Uterus (tissue), 4 donors: ENCODE data around the gene CCNYL1. TPM values are rescaled to one million over a fixed set of nuclear protein-coding genes. Genes with fewer than 3 reads are reported as not detected.
"Not testable (repeated sequence)": the region's sequence is repeated elsewhere in the genome, so short reads cannot be mapped to it uniquely, and the experiment has no call there.

ENCODE experiments used
- DNase-seq, 2 donors: peaks; one replicate each; pipeline ENCODE4 v3.0.0-alpha.2; 2019 to 2020
- H3K27ac ChIP-seq, 2 donors: fragments of 200-600 bp; sonication (generic); 1 replicate in 1 of 2; 2 replicates in 1 of 2; pipeline ENCODE4 v1.5.1; 2016 to 2018
- H3K27me3 ChIP-seq, 2 donors: fragments of 200-600 bp; sonication (generic); one replicate each; pipeline ENCODE4 v1.5.1; 2018 to 2019; ENCODE audit warnings: control low read depth in 1 of 2
- H3K36me3 ChIP-seq, 2 donors: fragments of 200-600 bp; sonication (generic); one replicate each; pipeline ENCODE4 v1.5.1; 2019; ENCODE audit warnings: control low read depth in 1 of 2
- H3K4me1 ChIP-seq, 2 donors: fragments of 200-600 bp; sonication (generic); one replicate each; pipeline ENCODE4 v1.5.1; 2018 to 2019; ENCODE audit warnings: control low read depth in 1 of 2
- H3K4me3 ChIP-seq, 2 donors: fragments of 200-600 bp; sonication (generic); 1 replicate in 1 of 2; 2 replicates in 1 of 2; pipeline ENCODE4 v1.5.1; 2018 to 2019; ENCODE audit warnings: mild to moderate bottlenecking in 1 of 2
- H3K9me3 ChIP-seq, 2 donors: fragments of 200-600 bp; sonication (generic); one replicate each; pipeline ENCODE4 v1.5.1; 2019; ENCODE audit warnings: control low read depth in 1 of 2
- CTCF ChIP-seq, 4 experiments: fragments of 200-600 bp in 2 of 4; fragments of 450-650 bp in 2 of 4; sonication (generic) in 2 of 4; IDR thresholded peaks; one replicate each; pipeline ENCODE4 v1.5.1; 2016 to 2019; ENCODE audit warnings: antibody characterized with exemption in 4 of 4, mild to moderate bottlenecking in 2 of 4, moderate library complexity in 1 of 4
- POLR2A ChIP-seq, 2 donors: fragments of 450-650 bp; IDR thresholded peaks; one replicate each; pipeline ENCODE4 v1.6.1; 2016; ENCODE audit warnings: antibody characterized with exemption in 2 of 2, mild to moderate bottlenecking in 1 of 2, moderate library complexity in 1 of 2
- intact Hi-C: fragments of 100-400 bp; cut with DNase I; formaldehyde crosslinking; loops from one replicate; pipeline ENCODE4 v1.15.1; 2023; ENCODE audit warnings: low total_unique reads
- total RNA-seq, 4 donors: library from RNA; depleted of rRNA in 3 of 4; stranded (reverse); fragments of >200 nt in 3 of 4; gene quantifications; one replicate each; pipeline versions ENCODE4 v1.1.0 to v1.2.4, GENCODE V29; 2014 to 2023
- donor health status: DM: yes; HTN: yes; CAD: no.

The CCNYL1 gene
- total RNA-seq, 4 donors from 2014 or later: 4.1 to 32.6 (median 15.7) TPM

- DNase-seq: no peak
- no peaks in the 10 kb centered on the region for H3K4me1 ChIP-seq
- TF ChIP-seq CTCF (IDR thresholded peaks at IDR 0.05): no peak
- no peak for TF ChIP-seq POLR2A (IDR thresholded peaks at IDR 0.05)
These were observed 28.0 kb upstream of the CCNYL1 start for GRCh38 chr2:207683438-207683837.

GRCh38 chr2:207683879-207684627 lies 27.4 kb upstream of the CCNYL1 start:
- TF ChIP-seq CTCF (IDR thresholded peaks at IDR 0.05): no peak
- no peak for TF ChIP-seq POLR2A (IDR thresholded peaks at IDR 0.05)
- H3K27me3 ChIP-seq: peaks cover 0 to 4% of the 10 kb centered on the region in 2 donors
- no peaks in the 10 kb centered on the region for H3K9me3 ChIP-seq
- no peak overlapping the region for H3K4me3 ChIP-seq
- no peaks in the 10 kb centered on the region for H3K4me1 ChIP-seq
- no peak for DNase-seq
- intact Hi-C loops: no loop called here
- H3K36me3 ChIP-seq: no peaks in the 10 kb centered on the region
- no peak overlapping the region for H3K27ac ChIP-seq

More at GRCh38 chr2:207683438-207683837, 28.0 kb upstream of the CCNYL1 start:
- peaks cover 0 to 4% of the 10 kb centered on the region in 2 donors for H3K27me3 ChIP-seq
- no peak overlapping the region for H3K27ac ChIP-seq
- H3K4me3 ChIP-seq: no peak overlapping the region
- H3K9me3 ChIP-seq: no peaks in the 10 kb centered on the region
- no peaks in the 10 kb centered on the region for H3K36me3 ChIP-seq
- intact Hi-C loops: no loop called here

- no peaks in the 10 kb centered on the region for H3K9me3 ChIP-seq
- no peak for DNase-seq
- no peaks in the 10 kb centered on the region for H3K36me3 ChIP-seq
- H3K27ac ChIP-seq: no peak overlapping the region
- H3K4me1 ChIP-seq: no peaks in the 10 kb centered on the region
- no peak for TF ChIP-seq CTCF (IDR thresholded peaks at IDR 0.05)
- TF ChIP-seq POLR2A (IDR thresholded peaks at IDR 0.05): no peak
- H3K4me3 ChIP-seq: no peak overlapping the region
- H3K27me3 ChIP-seq: no peaks in the 10 kb centered on the region
- intact Hi-C loops: no loop called here
These were observed 24.6 kb upstream of the CCNYL1 start for GRCh38 chr2:207686812-207687211.

- Histone ChIP-seq H3K36me3 (no peaks in the 10 kb centered on the region), H3K27me3 (no peaks in the 10 kb centered on the region), H3K4me3 (no peak overlapping the region), H3K4me1 (no peaks in the 10 kb centered on the region), H3K9me3 (no peaks in the 10 kb centered on the region), H3K27ac (no peak overlapping the region)
- TF ChIP-seq POLR2A (IDR thresholded peaks at IDR 0.05) (no peak), CTCF (IDR thresholded peaks at IDR 0.05) (no peak)
- no peak for DNase-seq
- intact Hi-C loops: no loop called here
These were observed 22.8 kb upstream of the CCNYL1 start for GRCh38 chr2:207688597-207688996.

GRCh38 chr2:207690845-207691461 lies 20.5 kb upstream of the CCNYL1 start:
- H3K36me3 ChIP-seq, H3K27ac ChIP-seq, H3K4me1 ChIP-seq, H3K27me3 ChIP-seq, intact Hi-C loops, H3K4me3 ChIP-seq, H3K9me3 ChIP-seq, DNase-seq: not testable (repeated sequence)
